HG02571 (cell line): Measurements from ENCODE around the gene SPATC1L.

Experiments
- ATAC-seq: cut with Tn5 transposase; IDR thresholded peaks from one replicate; pipeline ENCODE4 v1.9.1; 2021; ENCODE audit warnings: mild to moderate bottlenecking, moderate library complexity; ENCODE audit not compliant: unreplicated experiment

Gene SPATC1L

GRCh38 chr21:46137908-46138307 is 46.4 kb downstream of the SPATC1L start:
- ATAC-seq, result no peak

GRCh38 chr21:46136739-46137349 is 47.4 kb downstream of the SPATC1L start:
- no peak for ATAC-seq

GRCh38 chr21:46135782-46136395 is 48.4 kb downstream of the SPATC1L start:
- ATAC-seq, result no peak

- ATAC-seq, result no peak
These were observed 52.2 kb downstream of the SPATC1L start for GRCh38 chr21:46131838-46132651.

- no peak for ATAC-seq
These were observed 52.7 kb downstream of the SPATC1L start for GRCh38 chr21:46131588-46131837.

GRCh38 chr21:46130831-46131587 is 53.2 kb downstream of the SPATC1L start:
- no peak for ATAC-seq

GRCh38 chr21:46129846-46130651 is 54.2 kb downstream of the SPATC1L start:
- no peak for ATAC-seq

- ATAC-seq, result no peak
These were observed 55.2 kb downstream of the SPATC1L start for GRCh38 chr21:46128933-46129571.

GRCh38 chr21:46128106-46128932 is 55.9 kb downstream of the SPATC1L start:
- ATAC-seq, result no peak

GRCh38 chr21:46127239-46128105 is 56.8 kb downstream of the SPATC1L start:
- no peak for ATAC-seq

GRCh38 chr21:46126309-46127238 is 57.7 kb downstream of the SPATC1L start:
- no peak for ATAC-seq

GRCh38 chr21:46125846-46126301 is 58.4 kb downstream of the SPATC1L start:
- no peak for ATAC-seq

GRCh38 chr21:46124926-46125845 is 59.1 kb downstream of the SPATC1L start:
- ATAC-seq, result no peak

- no peak for ATAC-seq
These were observed 60.0 kb downstream of the SPATC1L start for GRCh38 chr21:46124083-46124925.
